MCF 10A (cell line): ENCODE results near the gene HOXB3. TPM values are rescaled to one million over a fixed set of nuclear protein-coding genes. Genes with fewer than 3 reads are reported as not detected.

Experiments used
- BruUV-seq: library from RNA; stranded (reverse); fragments of 400-500 nt; replicated peaks from 2 replicates; lab custom pipeline; 2021; lab: Mats Ljungman, UMichigan
- CTCF ChIA-PET: fragments of 300-600 bp; sonication (Branson Sonifier 250); formaldehyde crosslinking; extraction: SDS; loops from one replicate; lab custom pipeline; 2021; ENCODE audit warnings: antibody characterized with exemption, inconsistent platforms; lab: Yijun Ruan, JAX
- POLR2A ChIA-PET: fragments of 300-600, 350-650 bp; sonication (Branson Sonifier 250); formaldehyde crosslinking; extraction: SDS; loops from one replicate; lab custom pipeline; 2020; ENCODE audit warnings: antibody characterized with exemption, inconsistent platforms; lab: Yijun Ruan, JAX
- DNase-seq: peaks from one replicate; pipeline ENCODE4 v3.0.0-alpha.2; 2018; ENCODE audit not compliant: unreplicated experiment
- H3K27ac Mint-ChIP-seq: one replicate; pipeline ENCODE4 v1.8.0; 2022; ENCODE audit warnings: mild to moderate bottlenecking, low read depth, mixed read lengths; ENCODE audit not compliant: unreplicated experiment
- H3K27me3 Mint-ChIP-seq: one replicate; pipeline ENCODE4 v1.8.0; 2022; ENCODE audit warnings: mixed read lengths; ENCODE audit not compliant: insufficient read depth, unreplicated experiment
- H3K36me3 Mint-ChIP-seq: one replicate; pipeline ENCODE4 v1.8.0; 2022; ENCODE audit warnings: mild to moderate bottlenecking, moderate library complexity, mixed read lengths; ENCODE audit not compliant: insufficient read depth, unreplicated experiment
- H3K4me1 Mint-ChIP-seq: one replicate; pipeline ENCODE4 v1.8.0; 2022; ENCODE audit warnings: mixed read lengths; ENCODE audit not compliant: insufficient read depth, unreplicated experiment
- H3K4me3 Mint-ChIP-seq: one replicate; pipeline ENCODE4 v1.8.0; 2022; ENCODE audit warnings: mild to moderate bottlenecking, moderate library complexity, mixed read lengths; ENCODE audit not compliant: unreplicated experiment
- H3K9me3 Mint-ChIP-seq: one replicate; pipeline ENCODE4 v1.8.0; 2022; ENCODE audit warnings: mixed read lengths; ENCODE audit not compliant: unreplicated experiment
- intact Hi-C: fragments of 100-400 bp; cut with micrococcal nuclease; formaldehyde crosslinking; loops from 2 replicates; pipeline ENCODE4 v1.14.1; 2022
- total RNA-seq: library from RNA; stranded (reverse); gene quantifications from 2 replicates; pipeline ENCODE4 v1.2.3, GENCODE V29; 2022
- TF ChIP-seq, protein P1 (sequence below): fragments of 200-600 bp; IDR thresholded peaks from one replicate; pipeline ENCODE4 v1.8.0; 2022; ENCODE audit warnings: antibody characterized with exemption, mild to moderate bottlenecking; ENCODE audit not compliant: unreplicated experiment

The HOXB3 gene
- total RNA-seq, 1 experiment from 2014 or later, result 0.79 TPM

DNA sequence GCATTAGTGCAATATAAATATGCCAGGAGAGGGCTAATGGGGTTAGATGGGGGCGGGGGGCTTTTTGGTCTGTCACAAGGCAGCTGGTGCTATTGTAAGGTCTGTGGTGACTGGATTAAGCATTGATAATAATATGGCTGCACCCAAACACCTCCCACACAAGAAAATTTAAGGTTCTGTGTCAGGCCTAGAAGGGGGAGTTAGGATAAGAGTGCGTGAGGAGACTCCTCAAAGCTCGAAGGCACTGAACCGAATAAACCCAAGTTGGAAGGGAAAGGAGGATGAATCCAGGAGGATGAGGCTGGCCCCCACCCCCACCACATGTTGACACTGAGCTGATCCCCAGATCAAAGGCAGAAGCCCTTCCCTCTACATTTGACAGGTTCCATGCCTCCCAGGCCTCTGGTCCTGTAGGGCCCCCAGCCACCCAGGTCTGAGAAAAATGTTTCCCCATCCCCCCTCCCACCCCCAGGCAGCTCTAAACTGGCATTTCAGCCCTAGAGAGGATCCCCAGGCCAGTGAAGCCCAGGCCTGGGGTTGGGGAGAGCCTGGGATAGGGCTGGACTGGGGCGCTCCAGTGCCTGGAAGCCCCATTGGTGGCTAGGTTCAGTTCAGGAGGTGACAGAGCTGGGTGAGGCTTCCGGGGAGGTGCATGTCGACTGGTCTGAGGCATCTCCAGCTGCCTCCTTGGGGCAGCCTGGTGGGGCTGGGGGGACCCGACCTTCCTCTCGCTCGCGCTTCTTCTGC lies 60.9 kb downstream of the HOXB3 start:
- CTCF ChIA-PET, result interaction anchor here (0.5 kb wide), 1 partner anchor 67 kb away, joined by 3 read pairs; no protein-coding TSS in a partner anchor

DNA sequence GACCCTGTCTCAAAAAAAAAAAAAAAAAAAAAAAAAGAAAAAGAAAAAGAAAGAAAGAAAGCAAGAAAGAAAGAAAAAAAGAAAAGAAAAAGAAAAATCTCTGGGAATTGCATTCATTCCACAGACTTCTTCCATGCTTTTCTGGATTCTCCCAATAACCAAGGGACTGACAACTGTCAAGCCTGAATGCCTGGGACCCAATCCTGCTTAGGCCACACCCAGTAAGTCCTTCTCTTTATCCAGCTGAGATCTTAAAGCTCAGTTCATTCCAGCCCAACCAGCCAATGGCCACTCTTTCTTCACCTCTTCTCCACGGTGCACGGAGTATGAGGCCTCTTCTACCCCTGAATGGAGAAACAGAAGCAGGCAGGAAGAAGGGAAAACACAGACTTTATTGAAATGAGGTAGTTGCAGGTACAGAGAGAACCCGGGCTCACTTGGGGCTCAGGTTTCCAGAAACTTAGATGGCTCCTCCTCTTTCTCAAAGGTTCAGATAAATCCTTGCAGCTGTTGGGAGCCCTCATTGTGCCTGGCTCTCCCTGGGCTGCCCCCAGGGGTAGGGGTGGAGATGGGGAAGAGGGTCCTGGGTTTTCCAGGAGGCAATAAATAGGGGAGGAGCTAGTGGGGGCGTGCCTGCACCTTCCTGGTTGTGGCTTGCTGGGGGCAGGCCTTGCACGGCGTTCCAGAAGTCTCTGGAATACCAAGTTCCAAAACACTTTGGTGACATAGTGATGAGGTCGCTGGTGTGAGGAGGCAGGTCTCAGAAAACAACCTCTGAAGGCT lies 61.7 kb downstream of the HOXB3 start:
- Mint-ChIP-seq H3K27ac (no peak overlapping the region), H3K9me3 (no peaks in the 10 kb centered on the region)
- CTCF ChIA-PET, result no interaction called here

More for the DNA sequence above, 60.9 kb downstream of the HOXB3 start:
- H3K4me1 Mint-ChIP-seq, result peaks cover 5% of the 10 kb centered on the region
- peaks cover 23% of the 10 kb centered on the region for H3K27me3 Mint-ChIP-seq
- H3K27ac Mint-ChIP-seq, result no peak overlapping the region
- no peaks in the 10 kb centered on the region for H3K9me3 Mint-ChIP-seq
- BruUV-seq, result no TSS peak
- no peak for DNase-seq
- H3K4me3 Mint-ChIP-seq, result no peak overlapping the region
- intact Hi-C loops, result no loop called here
- POLR2A ChIA-PET, result no interaction called here
- no peaks in the 10 kb centered on the region for H3K36me3 Mint-ChIP-seq
- TF ChIP-seq, protein P1, sequence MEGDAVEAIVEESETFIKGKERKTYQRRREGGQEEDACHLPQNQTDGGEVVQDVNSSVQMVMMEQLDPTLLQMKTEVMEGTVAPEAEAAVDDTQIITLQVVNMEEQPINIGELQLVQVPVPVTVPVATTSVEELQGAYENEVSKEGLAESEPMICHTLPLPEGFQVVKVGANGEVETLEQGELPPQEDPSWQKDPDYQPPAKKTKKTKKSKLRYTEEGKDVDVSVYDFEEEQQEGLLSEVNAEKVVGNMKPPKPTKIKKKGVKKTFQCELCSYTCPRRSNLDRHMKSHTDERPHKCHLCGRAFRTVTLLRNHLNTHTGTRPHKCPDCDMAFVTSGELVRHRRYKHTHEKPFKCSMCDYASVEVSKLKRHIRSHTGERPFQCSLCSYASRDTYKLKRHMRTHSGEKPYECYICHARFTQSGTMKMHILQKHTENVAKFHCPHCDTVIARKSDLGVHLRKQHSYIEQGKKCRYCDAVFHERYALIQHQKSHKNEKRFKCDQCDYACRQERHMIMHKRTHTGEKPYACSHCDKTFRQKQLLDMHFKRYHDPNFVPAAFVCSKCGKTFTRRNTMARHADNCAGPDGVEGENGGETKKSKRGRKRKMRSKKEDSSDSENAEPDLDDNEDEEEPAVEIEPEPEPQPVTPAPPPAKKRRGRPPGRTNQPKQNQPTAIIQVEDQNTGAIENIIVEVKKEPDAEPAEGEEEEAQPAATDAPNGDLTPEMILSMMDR, result no peak

DNA sequence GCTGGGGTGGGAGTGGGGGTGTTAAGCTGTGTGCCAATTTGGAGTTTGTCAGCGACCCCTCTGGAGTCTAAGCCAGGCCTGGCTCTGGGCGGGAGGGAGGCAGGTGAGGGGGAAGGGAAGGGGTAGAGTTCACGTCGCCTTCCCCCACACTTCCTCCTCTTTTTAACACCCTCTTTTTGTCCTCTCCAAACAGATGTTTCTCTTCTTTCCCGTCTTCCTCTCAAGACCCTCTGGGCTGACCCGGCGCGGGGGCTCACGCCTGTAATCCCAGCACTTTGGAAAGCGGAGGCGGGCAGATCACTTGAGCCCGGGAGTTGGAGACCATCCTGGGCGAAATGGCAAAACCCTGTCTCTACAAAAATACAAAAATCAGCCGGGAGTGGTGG lies 62.5 kb downstream of the HOXB3 start:
- Mint-ChIP-seq H3K4me3 (no peak overlapping the region), H3K9me3 (no peaks in the 10 kb centered on the region), H3K36me3 (no peaks in the 10 kb centered on the region), H3K27ac (no peak overlapping the region), H3K4me1 (peaks cover 5% of the 10 kb centered on the region), H3K27me3 (peaks cover 23% of the 10 kb centered on the region)
- ChIA-PET CTCF (interaction anchor here (0.7 kb wide), 1 partner anchor 56 kb away, joined by 3 read pairs; no protein-coding TSS in a partner anchor), POLR2A (no interaction called here)
- intact Hi-C loops, result no loop called here
- TF ChIP-seq, protein P1, result no peak
- BruUV-seq, result no TSS peak
- DNase-seq, result no peak

More for the DNA sequence above, 61.7 kb downstream of the HOXB3 start:
- DNase-seq, result no peak
- peaks cover 5% of the 10 kb centered on the region for H3K4me1 Mint-ChIP-seq
- peaks cover 23% of the 10 kb centered on the region for H3K27me3 Mint-ChIP-seq
- intact Hi-C loops, result no loop called here
- no peak overlapping the region for H3K4me3 Mint-ChIP-seq
- TF ChIP-seq, protein P1, result no peak
- POLR2A ChIA-PET, result no interaction called here
- no peaks in the 10 kb centered on the region for H3K36me3 Mint-ChIP-seq
- no TSS peak for BruUV-seq
